GM19239 (cell line): ENCODE results near the gene BRMS1L.
"Not testable (repeated sequence)": the region's sequence is repeated elsewhere in the genome, so short reads cannot be mapped to it uniquely, and the experiment has no call there.

Source experiments
- DNase-seq: peaks from one replicate; pipeline ENCODE4 v3.0.0; 2011; ENCODE audit warnings: low spot score; ENCODE audit not compliant: insufficient read length
- FAIRE-seq: peaks from 2 replicates; lab custom pipeline; 2011; peaks lifted over from hg19 to GRCh38; lab: Jason Lieb, UNC

BRMS1L gene

GRCh38 chr14:35826218-35826951 lies at the start of gene BRMS1L:
Gene BRMS1L (plus strand): TSS chr14:35826338. CDS start chr14:35826517, 179 bp downstream.
- DNase-seq, result peak; percentile 97
- peak; percentile 98 for FAIRE-seq

- FAIRE-seq (no peak), DNase-seq (no peak)
Measured at GRCh38 chr14:35776823-35777222, 49.3 kb upstream of the BRMS1L start.

GRCh38 chr14:35777550-35777949 lies 48.6 kb upstream of the BRMS1L start:
- not testable (repeated sequence) for DNase-seq, FAIRE-seq

GRCh38 chr14:35779368-35779767 lies 46.8 kb upstream of the BRMS1L start:
- no peak for DNase-seq

GRCh38 chr14:35783699-35784098 lies 42.4 kb upstream of the BRMS1L start:
- FAIRE-seq, result no peak
- DNase-seq, result no peak

More at GRCh38 chr14:35779368-35779767, 46.8 kb upstream of the BRMS1L start:
- no peak for FAIRE-seq

GRCh38 chr14:35786856-35787255 lies 39.3 kb upstream of the BRMS1L start:
- FAIRE-seq (no peak), DNase-seq (no peak)

- FAIRE-seq (no peak), DNase-seq (no peak)
Measured at GRCh38 chr14:35789651-35790050, 36.5 kb upstream of the BRMS1L start.

- no peak for DNase-seq
- FAIRE-seq, result no peak
Measured at GRCh38 chr14:35797796-35798195, 28.3 kb upstream of the BRMS1L start.

- FAIRE-seq (no peak), DNase-seq (no peak)
Measured at GRCh38 chr14:35806006-35806907, 19.9 kb upstream of the BRMS1L start.

GRCh38 chr14:35807131-35807961 lies 18.8 kb upstream of the BRMS1L start:
- DNase-seq (no peak), FAIRE-seq (no peak)

GRCh38 chr14:35808076-35808637 lies 18.0 kb upstream of the BRMS1L start:
- FAIRE-seq (no peak), DNase-seq (no peak)

- FAIRE-seq (peak; percentile 95), DNase-seq (peak; percentile 75)
Measured at GRCh38 chr14:35808638-35809563, 17.2 kb upstream of the BRMS1L start, which contains the start of gene RALGAPA1. Gene RALGAPA1 (minus strand): TSS chr14:35809295. CDS start chr14:35808835, 460 bp downstream.

GRCh38 chr14:35809597-35809996 lies 16.5 kb upstream of the BRMS1L start:
- FAIRE-seq, result no peak

GRCh38 chr14:35810963-35811362 lies 15.2 kb upstream of the BRMS1L start:
- DNase-seq, result no peak
- FAIRE-seq, result no peak

More at GRCh38 chr14:35809597-35809996, 16.5 kb upstream of the BRMS1L start:
- no peak for DNase-seq

- DNase-seq (no peak), FAIRE-seq (peak; percentile 78)
Measured at GRCh38 chr14:35814371-35815005, 11.7 kb upstream of the BRMS1L start.

- FAIRE-seq, result no peak
- no peak for DNase-seq
Measured at GRCh38 chr14:35818346-35819115, 7.6 kb upstream of the BRMS1L start.
